CD4-positive, alpha-beta T cell (primary cell): ENCODE data around the gene SYT9. TPM values are rescaled to one million over a fixed set of nuclear protein-coding genes. Genes with fewer than 3 reads are reported as not detected.

Source experiments
- ATAC-seq: fragments of 200-7000 bp; cut with Tn5 transposase; one replicate; pipeline ENCODE4 v1.10.0; 2022; ENCODE audit warnings: mild to moderate bottlenecking; ENCODE audit not compliant: poor library complexity
- CTCF ChIA-PET: fragments of 350-600 bp; sonication (Branson Sonifier 250); formaldehyde crosslinking; loops from one replicate; lab custom pipeline; 2021; ENCODE audit warnings: antibody characterized with exemption, inconsistent platforms; lab: Charles Lee
- POLR2A ChIA-PET: fragments of 350-600 bp; sonication (Branson Sonifier 250); formaldehyde crosslinking; loops from one replicate; lab custom pipeline; 2021; ENCODE audit warnings: antibody characterized with exemption, inconsistent platforms; lab: Charles Lee
- DNase-seq, 14 experiments: peaks; one replicate each; pipeline ENCODE4 v3.0.0-alpha.2; 2013 to 2020; ENCODE audit warnings: mixed read lengths in 2 of 14
- H3K27ac ChIP-seq, 2 donors: one replicate each; pipeline versions ENCODE4 v1.5.1 to v1.7.0; 2013; ENCODE audit warnings: low read length in 2 of 2, low read depth in 1 of 2, mild to moderate bottlenecking in 1 of 2
- H3K27me3 ChIP-seq, 2 experiments: 1 replicate in 1 of 2; 2 replicates in 1 of 2; pipeline versions ENCODE4 v1.6.1 to v1.7.0; 2013; ENCODE audit warnings: low read length in 2 of 2, control low read depth in 1 of 2, mild to moderate bottlenecking in 1 of 2, moderate library complexity in 1 of 2; ENCODE audit not compliant: insufficient read depth in 2 of 2, control insufficient read depth in 1 of 2
- H3K36me3 ChIP-seq: one replicate; pipeline ENCODE4 v1.6.1; 2013; ENCODE audit warnings: low read length, control low read depth; ENCODE audit not compliant: insufficient read depth
- H3K4me1 ChIP-seq: one replicate; pipeline ENCODE4 v1.6.1; 2013; ENCODE audit warnings: low read length, control low read depth; ENCODE audit not compliant: insufficient read depth
- H3K4me3 ChIP-seq: one replicate; pipeline ENCODE4 v1.5.1; 2013; ENCODE audit warnings: mild to moderate bottlenecking, low read length, moderate library complexity
- H3K9me3 ChIP-seq, 2 experiments: 1 replicate in 1 of 2; 2 replicates in 1 of 2; pipeline versions ENCODE4 v1.6.1 to v1.7.0; 2013; ENCODE audit warnings: low read length in 2 of 2, mild to moderate bottlenecking in 2 of 2, control low read depth in 1 of 2, moderate library complexity in 1 of 2; ENCODE audit not compliant: control insufficient read depth in 1 of 2, insufficient read depth in 1 of 2
- H3K27ac Mint-ChIP-seq: one replicate; pipeline ENCODE4 v1.8.0; 2020; ENCODE audit warnings: mixed read lengths
- H3K27me3 Mint-ChIP-seq: one replicate; pipeline ENCODE4 v1.8.0; 2021; ENCODE audit warnings: mixed read lengths
- H3K36me3 Mint-ChIP-seq: one replicate; pipeline ENCODE4 v1.8.0; 2021; ENCODE audit warnings: low read depth, mixed read lengths
- H3K4me1 Mint-ChIP-seq: one replicate; pipeline ENCODE4 v1.8.0; 2021; ENCODE audit warnings: low read depth, mixed read lengths
- H3K4me3 Mint-ChIP-seq: one replicate; pipeline ENCODE4 v1.8.0; 2020; ENCODE audit warnings: mild to moderate bottlenecking, mixed read lengths
- H3K9me3 Mint-ChIP-seq: one replicate; pipeline ENCODE4 v1.8.0; 2020; ENCODE audit warnings: mixed read lengths
- intact Hi-C, 2 experiments: fragments of 100-400 bp; cut with DNase I in 1 of 2; cut with micrococcal nuclease in 1 of 2; formaldehyde crosslinking; loops; one replicate each; pipeline versions ENCODE4 v1.15.1 to v1.9.0; 2023 to 2025; cut with DNase I, micrococcal nuclease
- total RNA-seq, 174 experiments: library from RNA in 2 of 174; stranded (reverse) in 2 of 174; gene quantifications; one replicate each; pipeline ENCODE4 v1.2.3 and lab custom pipeline; 2021 to 2026
- TF ChIP-seq, protein P1 (sequence below): fragments of 200-600 bp; IDR thresholded peaks from one replicate; pipeline ENCODE4 v1.8.0; 2022; ENCODE audit warnings: antibody characterized with exemption, mild to moderate bottlenecking

Gene SYT9
- total RNA-seq, 2 experiments from 2014 or later: not detected

DNA sequence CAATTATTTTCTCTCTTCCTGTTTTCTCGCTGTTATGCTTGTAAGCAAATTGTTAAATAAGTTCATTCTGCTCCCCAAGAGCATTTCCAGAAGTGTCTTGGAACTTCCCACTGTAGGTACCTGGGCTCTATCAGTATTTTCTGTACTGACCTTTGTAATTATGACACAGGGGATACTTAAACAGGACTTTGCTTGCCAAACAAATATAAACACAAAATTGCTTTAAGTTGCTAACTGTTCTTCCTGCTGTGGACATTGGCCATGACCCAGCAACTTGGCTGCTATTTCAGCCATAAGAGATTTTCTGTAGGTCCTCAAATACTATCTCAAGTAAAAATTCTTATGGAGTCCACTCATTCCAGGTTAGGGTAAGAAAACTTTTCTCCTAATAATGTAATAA, 30.1 kb downstream of the SYT9 start:
- POLR2A ChIA-PET: no interaction called here
- CTCF ChIA-PET: no interaction called here
- H3K4me1 Mint-ChIP-seq: no peaks in the 10 kb centered on the region
- no peak overlapping the region for H3K4me3 Mint-ChIP-seq
- H3K9me3 ChIP-seq: peaks cover 6 to 9% of the 10 kb centered on the region in 2 experiments
- DNase-seq (no peak), ATAC-seq (no peak)
- no peaks in the 10 kb centered on the region for H3K36me3 ChIP-seq
- no peak overlapping the region for H3K27ac ChIP-seq
- H3K36me3 Mint-ChIP-seq: no peaks in the 10 kb centered on the region
- peaks cover 5% of the 10 kb centered on the region for H3K9me3 Mint-ChIP-seq
- H3K27me3 ChIP-seq: peaks cover 0 to 3% of the 10 kb centered on the region in 2 experiments
- H3K4me1 ChIP-seq: no peaks in the 10 kb centered on the region
- H3K27me3 Mint-ChIP-seq: peaks cover 34% of the 10 kb centered on the region
- intact Hi-C loops: no loop called here
- no peak overlapping the region for H3K4me3 ChIP-seq
- TF ChIP-seq, protein P1, sequence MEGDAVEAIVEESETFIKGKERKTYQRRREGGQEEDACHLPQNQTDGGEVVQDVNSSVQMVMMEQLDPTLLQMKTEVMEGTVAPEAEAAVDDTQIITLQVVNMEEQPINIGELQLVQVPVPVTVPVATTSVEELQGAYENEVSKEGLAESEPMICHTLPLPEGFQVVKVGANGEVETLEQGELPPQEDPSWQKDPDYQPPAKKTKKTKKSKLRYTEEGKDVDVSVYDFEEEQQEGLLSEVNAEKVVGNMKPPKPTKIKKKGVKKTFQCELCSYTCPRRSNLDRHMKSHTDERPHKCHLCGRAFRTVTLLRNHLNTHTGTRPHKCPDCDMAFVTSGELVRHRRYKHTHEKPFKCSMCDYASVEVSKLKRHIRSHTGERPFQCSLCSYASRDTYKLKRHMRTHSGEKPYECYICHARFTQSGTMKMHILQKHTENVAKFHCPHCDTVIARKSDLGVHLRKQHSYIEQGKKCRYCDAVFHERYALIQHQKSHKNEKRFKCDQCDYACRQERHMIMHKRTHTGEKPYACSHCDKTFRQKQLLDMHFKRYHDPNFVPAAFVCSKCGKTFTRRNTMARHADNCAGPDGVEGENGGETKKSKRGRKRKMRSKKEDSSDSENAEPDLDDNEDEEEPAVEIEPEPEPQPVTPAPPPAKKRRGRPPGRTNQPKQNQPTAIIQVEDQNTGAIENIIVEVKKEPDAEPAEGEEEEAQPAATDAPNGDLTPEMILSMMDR: no peak
- no peak overlapping the region for H3K27ac Mint-ChIP-seq

DNA sequence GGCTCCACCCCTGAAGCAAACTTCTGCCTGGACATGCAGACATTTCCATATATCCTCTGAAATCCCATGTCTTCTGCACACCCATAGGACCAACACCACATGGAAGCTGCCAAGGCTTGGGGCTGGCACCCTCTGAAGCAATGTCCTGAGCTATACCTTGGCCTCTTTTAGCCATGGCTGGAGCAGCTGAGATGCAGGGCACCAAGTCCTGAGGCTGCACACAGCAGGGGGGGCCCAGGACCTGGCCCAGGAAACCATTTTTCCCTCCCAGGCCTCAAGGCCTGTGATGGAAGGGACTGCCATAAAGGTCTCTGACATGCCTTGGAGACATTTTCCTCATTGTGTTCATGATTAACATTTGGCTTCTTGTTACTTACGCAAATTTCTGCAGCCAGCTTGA, 34.5 kb downstream of the SYT9 start:
- no peak overlapping the region for H3K27ac Mint-ChIP-seq
- DNase-seq: no peak
- ChIA-PET CTCF (no interaction called here), POLR2A (no interaction called here)
- TF ChIP-seq, protein P1: no peak
- peaks cover 6% of the 10 kb centered on the region in 2 experiments for H3K27me3 ChIP-seq
- H3K4me3 ChIP-seq: no peak overlapping the region
- H3K27me3 Mint-ChIP-seq: peaks cover 18% of the 10 kb centered on the region
- H3K9me3 Mint-ChIP-seq: peaks cover 7% of the 10 kb centered on the region
- ATAC-seq: no peak
- no peaks in the 10 kb centered on the region for H3K4me1 Mint-ChIP-seq
- no peaks in the 10 kb centered on the region for H3K4me1 ChIP-seq
- H3K36me3 ChIP-seq: no peaks in the 10 kb centered on the region
- no peak overlapping the region for H3K27ac ChIP-seq
- intact Hi-C loops: no loop called here
- H3K36me3 Mint-ChIP-seq: no peaks in the 10 kb centered on the region
- H3K4me3 Mint-ChIP-seq: no peak overlapping the region
- peaks cover 6 to 9% of the 10 kb centered on the region in 2 experiments for H3K9me3 ChIP-seq

DNA sequence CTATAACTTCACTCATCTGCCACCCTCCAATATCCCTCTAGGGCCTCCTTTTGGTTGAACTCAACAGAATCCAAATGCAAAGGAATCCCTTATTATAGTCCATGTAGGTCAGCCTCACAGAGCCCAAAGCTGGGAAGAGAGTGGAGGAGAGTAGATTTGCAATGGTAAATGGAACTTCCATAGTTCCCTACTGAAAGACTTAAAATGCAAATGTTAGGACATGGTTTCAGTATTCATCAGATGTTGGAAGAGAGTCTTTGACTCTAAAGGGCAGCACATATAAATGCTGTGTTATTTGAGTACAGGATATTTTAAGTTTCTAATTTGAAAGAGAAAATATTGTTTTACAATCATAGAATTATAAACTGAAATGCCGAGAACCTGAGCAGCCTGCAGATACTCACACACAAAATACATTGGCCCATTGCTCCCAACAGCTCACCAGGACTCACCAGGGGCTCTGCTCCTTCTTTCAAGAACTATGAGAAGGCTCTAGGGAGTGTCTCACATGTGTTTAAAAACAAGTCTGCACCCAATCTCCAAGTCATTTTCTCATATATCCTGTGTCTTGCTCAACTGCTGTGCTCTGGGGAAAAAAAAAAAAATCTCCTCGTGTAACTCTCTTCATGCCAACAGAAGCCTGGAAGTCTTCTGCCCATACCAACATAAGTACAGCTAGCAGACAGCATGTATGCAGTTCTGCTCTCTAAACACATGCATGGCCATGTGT, 39.6 kb downstream of the SYT9 start:
- no peak overlapping the region for H3K4me3 Mint-ChIP-seq
- Histone ChIP-seq H3K9me3 (peaks cover 0 to 2% of the 10 kb centered on the region in 2 experiments), H3K4me1 (no peaks in the 10 kb centered on the region), H3K36me3 (no peaks in the 10 kb centered on the region), H3K27me3 (peaks cover 3 to 6% of the 10 kb centered on the region in 2 experiments), H3K27ac (no peak overlapping the region), H3K4me3 (no peak overlapping the region)
- ChIA-PET POLR2A (no interaction called here), CTCF (no interaction called here)
- DNase-seq: no peak
- intact Hi-C loops: no loop called here
- peaks cover 22% of the 10 kb centered on the region for H3K27me3 Mint-ChIP-seq
- no peak for ATAC-seq
- peaks cover 7% of the 10 kb centered on the region for H3K9me3 Mint-ChIP-seq
- TF ChIP-seq, protein P1: no peak
- no peak overlapping the region for H3K27ac Mint-ChIP-seq
- H3K4me1 Mint-ChIP-seq: no peaks in the 10 kb centered on the region
- no peaks in the 10 kb centered on the region for H3K36me3 Mint-ChIP-seq
